Smooth muscle cell (in vitro differentiated cells): ENCODE measurements around the gene SLC7A4. TPM values are rescaled to one million over a fixed set of nuclear protein-coding genes. Genes with fewer than 3 reads are reported as not detected.
"Not testable (repeated sequence)": the region's sequence is repeated elsewhere in the genome, so short reads cannot be mapped to it uniquely, and the experiment has no call there.

Experiments used
- DNase-seq: peaks from one replicate; lab custom pipeline; 2025; ENCODE audit not compliant: unreplicated experiment; lab: John Stamatoyannopoulos, UW
- H2AFZ ChIP-seq: fragments of 200-600 bp; sonication (generic); 2 replicates; pipeline ENCODE4 v1.6.0; 2016; ENCODE audit warnings: antibody characterized with exemption, low read depth, mild to moderate bottlenecking
- H3F3A ChIP-seq: fragments of 200-600 bp; sonication (generic); 2 replicates; pipeline ENCODE4 v1.6.0; 2017; ENCODE audit warnings: antibody characterized with exemption, low read depth
- H3K27ac ChIP-seq: fragments of 200-600 bp; sonication (generic); 2 replicates; pipeline ENCODE4 v1.5.1; 2016; ENCODE audit warnings: low read depth, mild to moderate bottlenecking
- H3K27me3 ChIP-seq: fragments of 200-600 bp; sonication (generic); 2 replicates; pipeline ENCODE4 v1.6.1; 2016; ENCODE audit warnings: low read depth, mild to moderate bottlenecking
- H3K36me3 ChIP-seq: fragments of 200-600 bp; sonication (generic); 2 replicates; pipeline ENCODE4 v1.5.1; 2016; ENCODE audit warnings: low read depth
- H3K4me1 ChIP-seq: fragments of 200-600 bp; sonication (generic); 2 replicates; pipeline ENCODE4 v1.5.1; 2016; ENCODE audit warnings: low read depth
- H3K4me2 ChIP-seq: fragments of 200-600 bp; sonication (generic); 2 replicates; pipeline ENCODE4 v1.6.0; 2016; ENCODE audit warnings: mild to moderate bottlenecking
- H3K4me3 ChIP-seq: fragments of 200-600 bp; sonication (generic); 2 replicates; pipeline ENCODE4 v1.5.1; 2016; ENCODE audit warnings: mild to moderate bottlenecking
- H3K79me2 ChIP-seq: fragments of 200-600 bp; sonication (generic); 2 replicates; pipeline ENCODE4 v1.6.0; 2016; ENCODE audit warnings: low read depth, mild to moderate bottlenecking
- H3K9ac ChIP-seq: fragments of 200-600 bp; sonication (generic); 2 replicates; pipeline ENCODE4 v1.6.0; 2016; ENCODE audit warnings: low read depth
- H3K9me3 ChIP-seq: fragments of 200-600 bp; sonication (generic); replicated peaks from 2 replicates; pipeline ENCODE4 v1.5.1; 2016; ENCODE audit warnings: low read depth
- H4K20me1 ChIP-seq: fragments of 200-600 bp; sonication (generic); 2 replicates; pipeline ENCODE4 v1.6.0; 2016; ENCODE audit warnings: low read depth
- CTCF ChIP-seq: fragments of 200-600 bp; sonication (generic); IDR thresholded peaks from 2 replicates; pipeline ENCODE4 v1.5.1; 2017; ENCODE audit warnings: borderline replicate concordance, mild to moderate bottlenecking, antibody characterized with exemption; ENCODE audit not compliant: insufficient read depth, poor library complexity, severe bottlenecking
- WGBS: methylation state at CpG from one replicate; pipeline ENCODE4 v1.1.7; 2016; ENCODE audit warnings: low lambda C conversion rate; 5-methylcytosine and 5-hydroxymethylcytosine counted together
- polyA plus RNA-seq: library from polyadenylated mRNA; unstranded; fragments of >200 nt; fragmentation: Nextera tagmentation; extraction: Ambion mirVana; gene quantifications from 2 replicates; pipeline ENCODE4 v1.2.1, GENCODE V29; 2016
- total RNA-seq: library from RNA; depleted of rRNA; stranded (reverse); fragments of >200 nt; gene quantifications from 2 replicates; pipeline ENCODE4 v1.2.3, GENCODE V29; 2014

Gene SLC7A4
- total and polyA plus RNA-seq, 2 experiments from 2014 or later, result 0.30 to 1.5 TPM

GRCh38 chr22:21067901-21068680, 35.7 kb upstream of the SLC7A4 start:
- no peaks in the 10 kb centered on the region for H3K9me3 ChIP-seq
- H4K20me1 ChIP-seq, result no peaks in the 10 kb centered on the region
- no peak overlapping the region for H3K9ac ChIP-seq
- H3F3A ChIP-seq, result no peaks in the 10 kb centered on the region
- no peak for DNase-seq
- no peak overlapping the region for H3K4me2 ChIP-seq
- no peak overlapping the region for H3K4me3 ChIP-seq
- TF ChIP-seq CTCF, result no peak
- no peaks in the 10 kb centered on the region for H3K79me2 ChIP-seq
- WGBS, result 92% methylated on average over 12 of the region's 12 CpGs
- no peak overlapping the region for H2AFZ ChIP-seq
- no peaks in the 10 kb centered on the region for H3K36me3 ChIP-seq
- no peaks in the 10 kb centered on the region for H3K4me1 ChIP-seq
- H3K27me3 ChIP-seq, result no peaks in the 10 kb centered on the region
- no peak overlapping the region for H3K27ac ChIP-seq

- H3K4me2 ChIP-seq, result no peak overlapping the region
- 92% methylated on average over 28 of the region's 28 CpGs for WGBS
- no peaks in the 10 kb centered on the region for H3K4me1 ChIP-seq
- H3K36me3 ChIP-seq, result no peaks in the 10 kb centered on the region
- H3K9me3 ChIP-seq, result no peaks in the 10 kb centered on the region
- no peak overlapping the region for H3K9ac ChIP-seq
- no peaks in the 10 kb centered on the region for H3K79me2 ChIP-seq
- no peak overlapping the region for H3K4me3 ChIP-seq
- H4K20me1 ChIP-seq, result no peaks in the 10 kb centered on the region
- no peaks in the 10 kb centered on the region for H3K27me3 ChIP-seq
- no peak for TF ChIP-seq CTCF
- no peaks in the 10 kb centered on the region for H3F3A ChIP-seq
- no peak overlapping the region for H2AFZ ChIP-seq
- no peak overlapping the region for H3K27ac ChIP-seq
- no peak for DNase-seq
Observed at GRCh38 chr22:21067075-21067900, 34.9 kb upstream of the SLC7A4 start.

- Histone ChIP-seq H3K27me3 (no peaks in the 10 kb centered on the region), H3K9ac (no peak overlapping the region), H3K4me1 (no peaks in the 10 kb centered on the region), H3K4me2 (no peak overlapping the region), H3K4me3 (no peak overlapping the region), H3K9me3 (no peaks in the 10 kb centered on the region), H3K36me3 (no peaks in the 10 kb centered on the region), H4K20me1 (no peaks in the 10 kb centered on the region), H2AFZ (no peak overlapping the region), H3K79me2 (no peaks in the 10 kb centered on the region), H3F3A (no peaks in the 10 kb centered on the region), H3K27ac (no peak overlapping the region)
- TF ChIP-seq CTCF, result no peak
- no peak for DNase-seq
- WGBS, result 80% methylated on average over 13 of the region's 13 CpGs
Observed at GRCh38 chr22:21064917-21065864, 32.8 kb upstream of the SLC7A4 start.

GRCh38 chr22:21064425-21064824, 32.1 kb upstream of the SLC7A4 start:
- not testable (repeated sequence) for H3K4me1 ChIP-seq, H4K20me1 ChIP-seq, H3K4me2 ChIP-seq, H2AFZ ChIP-seq, DNase-seq, H3K36me3 ChIP-seq, H3K9me3 ChIP-seq, H3K27me3 ChIP-seq, H3K4me3 ChIP-seq, H3K79me2 ChIP-seq, H3K27ac ChIP-seq, H3K9ac ChIP-seq, H3F3A ChIP-seq
- WGBS, result 92% methylated on average over 11 of the region's 11 CpGs

GRCh38 chr22:21061660-21062321, 29.4 kb upstream of the SLC7A4 start:
- H3F3A ChIP-seq, H3K27me3 ChIP-seq, DNase-seq, H3K4me2 ChIP-seq, H3K4me1 ChIP-seq, H3K9ac ChIP-seq, H3K4me3 ChIP-seq, H3K27ac ChIP-seq, H3K9me3 ChIP-seq, H3K79me2 ChIP-seq, H3K36me3 ChIP-seq, H2AFZ ChIP-seq, H4K20me1 ChIP-seq: not testable (repeated sequence)
- WGBS, result 91% methylated on average over 18 of the region's 18 CpGs
